HG03432 (cell line): ENCODE data around the gene TAF6.

Experiments used
- ATAC-seq: cut with Tn5 transposase; IDR thresholded peaks from one replicate; pipeline ENCODE4 v1.9.1; 2021; ENCODE audit warnings: mild to moderate bottlenecking, moderate library complexity; ENCODE audit not compliant: unreplicated experiment

Gene TAF6

DNA sequence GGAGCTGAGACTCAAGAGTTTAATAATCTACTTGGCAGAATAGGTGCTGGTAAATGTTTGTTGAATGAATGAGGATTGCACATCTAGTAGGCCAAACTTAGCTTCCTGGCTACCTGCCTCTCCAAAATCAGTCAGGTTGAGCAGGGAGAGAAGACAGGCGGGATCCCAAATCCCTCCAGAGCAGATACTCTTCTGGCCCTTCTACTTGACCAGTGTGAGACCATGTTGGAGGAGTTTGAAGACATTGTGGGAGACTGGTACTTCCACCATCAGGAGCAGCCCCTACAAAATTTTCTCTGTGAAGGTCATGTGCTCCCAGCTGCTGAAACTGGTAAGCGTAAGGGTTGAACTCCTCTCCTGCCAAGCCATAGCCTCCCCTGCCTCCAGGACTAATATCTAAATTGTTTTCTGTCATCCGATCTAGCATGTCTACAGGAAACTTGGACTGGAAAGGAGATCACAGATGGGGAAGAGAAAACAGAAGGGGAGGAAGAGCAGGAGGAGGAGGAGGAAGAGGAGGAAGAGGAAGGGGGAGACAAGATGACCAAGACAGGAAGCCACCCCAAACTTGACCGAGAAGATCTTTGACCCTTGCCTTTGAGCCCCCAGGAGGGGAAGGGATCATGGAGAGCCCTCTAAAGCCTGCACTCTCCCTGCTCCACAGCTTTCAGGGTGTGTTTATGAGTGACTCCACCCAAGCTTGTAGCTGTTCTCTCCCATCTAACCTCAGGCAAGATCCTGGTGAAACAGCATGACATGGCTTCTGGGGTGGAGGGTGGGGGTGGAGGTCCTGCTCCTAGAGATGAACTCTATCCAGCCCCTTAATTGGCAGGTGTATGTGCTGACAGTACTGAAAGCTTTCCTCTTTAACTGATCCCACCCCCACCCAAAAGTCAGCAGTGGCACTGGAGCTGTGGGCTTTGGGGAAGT is 5.4 kb upstream of the TAF6 start:
- ATAC-seq = no peak

DNA sequence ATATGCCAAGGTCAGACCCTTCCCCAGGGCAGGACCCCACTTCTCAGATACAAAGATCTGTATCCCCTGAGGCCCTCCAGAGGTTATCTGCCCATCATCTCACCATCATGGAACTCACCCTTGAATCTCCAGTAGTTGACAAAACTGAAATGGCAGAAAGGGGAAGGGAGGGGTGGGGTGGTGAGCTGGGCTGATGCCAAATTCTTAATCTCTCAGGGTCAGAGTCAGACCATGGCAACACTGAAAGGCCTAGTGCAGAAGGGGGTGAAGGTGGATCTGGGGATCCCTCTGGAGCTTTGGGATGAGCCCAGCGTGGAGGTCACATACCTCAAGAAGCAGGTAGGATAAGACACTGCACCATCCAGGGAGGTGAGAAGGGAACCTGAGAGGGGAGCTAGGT is 3.4 kb upstream of the TAF6 start:
- ATAC-seq = no peak

DNA sequence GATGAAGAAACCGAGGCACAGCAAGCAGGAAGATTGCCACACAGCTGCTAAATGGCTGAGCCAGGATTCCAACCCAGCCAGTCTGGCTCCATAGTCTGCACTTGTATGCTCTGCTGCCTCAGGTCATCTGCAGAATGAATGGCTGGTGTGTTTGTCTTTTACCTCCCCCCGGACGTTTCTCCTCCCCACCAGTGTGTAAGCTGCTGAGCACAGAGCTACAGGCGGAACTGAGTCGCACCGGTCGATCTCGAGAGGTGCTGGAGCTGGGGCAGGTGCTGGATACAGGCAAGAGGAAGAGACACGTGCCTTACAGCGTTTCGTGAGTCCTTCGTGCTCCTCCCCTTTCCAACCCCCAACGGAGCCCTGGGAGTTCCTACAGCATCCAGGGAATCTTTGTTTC is 2.9 kb upstream of the TAF6 start:
- ATAC-seq = no peak

- no peak for ATAC-seq
Measured at GRCh38 chr7:100120733-100121036, 1.5 kb upstream of the TAF6 start.

DNA sequence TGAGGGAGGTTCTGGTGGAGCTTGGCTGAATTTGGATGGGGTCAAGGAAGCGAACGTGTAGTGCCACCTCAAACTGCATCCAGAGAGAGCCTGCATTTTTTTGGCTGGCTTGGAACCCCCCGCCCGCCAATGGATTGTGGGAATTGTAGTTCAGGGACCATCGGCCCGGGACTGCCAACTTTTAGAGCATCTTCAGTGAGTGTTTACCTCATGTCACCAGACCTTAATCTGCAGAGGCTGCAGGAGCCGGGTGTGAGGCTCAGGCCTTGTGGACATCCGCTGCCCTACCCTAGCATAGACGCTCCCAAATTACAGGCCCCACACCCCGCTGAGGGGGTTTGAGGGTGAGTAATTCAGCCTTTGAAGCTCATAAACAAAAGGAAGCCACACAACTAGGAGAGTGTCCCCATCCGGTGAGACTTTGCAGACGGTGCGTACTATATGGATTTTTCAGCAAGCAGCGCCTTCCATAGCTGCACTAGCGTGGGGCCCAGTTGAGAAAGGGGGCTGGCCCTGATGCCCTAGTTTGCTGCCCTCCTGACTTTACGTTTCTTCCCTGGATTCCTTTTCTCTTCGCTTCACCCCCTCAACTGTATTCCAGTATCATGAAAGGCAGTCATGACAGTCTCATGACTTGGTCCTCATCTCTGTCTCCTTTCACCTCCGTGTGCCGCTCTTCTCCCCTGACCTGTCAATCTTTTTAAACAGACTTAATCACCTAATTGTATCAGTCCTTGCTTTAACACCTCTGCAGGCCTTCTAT is 993 bp upstream of the TAF6 start:
- ATAC-seq = peak; percentile 32

GRCh38 chr7:100118388-100119071 is 628 bp downstream of the TAF6 start:
- ATAC-seq = no peak

DNA sequence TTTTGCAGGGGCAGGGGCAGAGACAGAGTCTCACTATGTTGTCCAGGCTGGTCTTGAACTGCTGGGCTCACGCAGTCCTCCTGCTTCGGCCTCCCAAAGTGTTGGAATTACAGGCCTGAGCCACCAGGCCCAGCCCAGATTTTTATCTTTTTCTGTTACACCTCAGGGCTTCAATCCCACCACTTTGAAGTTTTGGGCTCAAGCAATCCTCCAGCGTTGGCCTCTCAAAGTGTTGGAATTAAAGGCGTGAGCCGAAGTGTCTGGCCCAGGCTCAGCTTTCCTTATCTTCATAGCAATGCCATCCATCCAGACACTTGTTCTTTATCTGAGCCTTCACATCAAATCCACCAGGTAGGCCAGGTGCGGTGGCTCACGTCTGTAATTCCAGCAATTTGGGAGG is 4.1 kb downstream of the TAF6 start:
- no peak for ATAC-seq

GRCh38 chr7:100111914-100112313 is 7.2 kb downstream of the TAF6 start:
- ATAC-seq = no peak

- ATAC-seq = no peak
Measured at GRCh38 chr7:100111156-100111555, 8.0 kb downstream of the TAF6 start.

DNA sequence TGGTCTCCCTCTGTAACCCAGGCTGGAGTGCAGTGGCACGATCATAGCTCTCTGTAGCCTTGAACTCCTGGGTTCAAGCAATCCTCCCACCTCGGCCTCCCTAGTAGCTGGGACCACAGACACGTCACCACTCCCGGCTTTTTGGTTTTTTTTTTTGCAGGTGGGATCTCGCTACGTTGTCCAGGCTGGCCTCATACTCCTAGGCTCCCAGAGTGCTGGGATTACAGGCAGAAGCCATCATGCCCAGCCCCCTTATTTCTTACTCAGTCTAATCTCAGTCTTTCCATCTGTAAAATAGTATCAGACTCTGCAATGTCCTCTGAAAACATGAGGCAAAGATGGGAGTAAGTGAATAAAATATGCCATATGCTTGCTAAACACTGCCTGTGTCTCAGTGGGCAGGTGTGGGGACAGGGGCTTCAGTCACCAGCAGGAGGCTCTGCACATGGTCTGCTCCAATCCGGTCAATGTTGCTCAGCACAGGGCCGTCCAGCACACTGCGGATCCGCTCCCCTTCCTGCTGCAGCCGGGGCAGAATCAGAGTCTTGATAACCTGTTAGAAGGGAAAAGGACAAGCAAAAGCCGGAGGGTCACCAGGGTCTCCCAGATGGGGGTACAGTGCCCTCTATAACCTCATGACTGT is 9.5 kb downstream of the TAF6 start:
- no peak for ATAC-seq

GRCh38 chr7:100107890-100108289 is 11.3 kb downstream of the TAF6 start:
- ATAC-seq = no peak

- no peak for ATAC-seq
Measured at GRCh38 chr7:100107125-100107737, 11.9 kb downstream of the TAF6 start.

GRCh38 chr7:100106633-100107032 is 12.5 kb downstream of the TAF6 start:
- no peak for ATAC-seq

GRCh38 chr7:100105534-100105933 is 13.6 kb downstream of the TAF6 start:
- ATAC-seq = no peak

DNA sequence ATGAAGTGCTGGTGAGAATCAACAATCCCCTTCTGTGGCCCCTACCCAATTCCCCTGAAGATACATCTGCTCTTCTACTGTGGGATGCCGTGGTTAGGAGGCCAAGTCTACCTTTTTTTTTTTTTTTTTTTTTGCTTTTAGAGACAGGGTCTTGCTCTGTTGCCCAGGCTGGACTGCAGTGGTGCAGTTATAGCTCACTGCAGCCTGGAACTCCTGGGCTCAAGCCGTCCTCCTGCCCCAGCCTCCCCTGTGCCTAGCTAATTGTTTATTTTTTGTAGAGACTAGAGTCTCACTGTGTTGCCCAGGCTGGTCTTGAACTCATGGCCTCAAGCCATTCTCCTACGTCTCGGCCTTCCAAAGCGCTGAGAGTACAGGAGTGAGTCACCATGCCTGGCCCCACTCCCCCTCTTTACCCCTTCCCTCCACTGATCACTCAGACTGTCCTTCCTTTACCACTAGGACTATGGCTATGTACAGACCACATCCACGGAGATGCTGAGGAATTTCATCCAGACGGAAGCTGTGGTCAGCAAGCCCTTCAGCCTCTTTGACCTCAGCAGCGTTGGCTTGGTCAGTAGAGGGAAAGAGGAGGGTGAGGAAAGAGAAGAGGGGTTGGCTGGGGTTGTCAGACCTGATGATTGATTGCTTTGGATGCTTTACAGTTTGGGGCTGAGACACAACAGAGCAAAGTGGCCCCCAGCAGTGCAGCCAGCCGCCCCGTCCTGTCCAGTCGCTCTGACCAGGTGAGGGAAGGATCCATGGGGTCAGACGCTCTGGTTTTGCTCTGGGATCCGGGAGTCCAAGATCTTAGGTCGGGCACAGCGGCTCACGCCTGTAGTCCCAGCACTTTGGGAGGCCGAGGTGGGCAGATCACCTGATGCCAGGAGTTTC is 16.0 kb downstream of the TAF6 start:
- no peak for ATAC-seq

DNA sequence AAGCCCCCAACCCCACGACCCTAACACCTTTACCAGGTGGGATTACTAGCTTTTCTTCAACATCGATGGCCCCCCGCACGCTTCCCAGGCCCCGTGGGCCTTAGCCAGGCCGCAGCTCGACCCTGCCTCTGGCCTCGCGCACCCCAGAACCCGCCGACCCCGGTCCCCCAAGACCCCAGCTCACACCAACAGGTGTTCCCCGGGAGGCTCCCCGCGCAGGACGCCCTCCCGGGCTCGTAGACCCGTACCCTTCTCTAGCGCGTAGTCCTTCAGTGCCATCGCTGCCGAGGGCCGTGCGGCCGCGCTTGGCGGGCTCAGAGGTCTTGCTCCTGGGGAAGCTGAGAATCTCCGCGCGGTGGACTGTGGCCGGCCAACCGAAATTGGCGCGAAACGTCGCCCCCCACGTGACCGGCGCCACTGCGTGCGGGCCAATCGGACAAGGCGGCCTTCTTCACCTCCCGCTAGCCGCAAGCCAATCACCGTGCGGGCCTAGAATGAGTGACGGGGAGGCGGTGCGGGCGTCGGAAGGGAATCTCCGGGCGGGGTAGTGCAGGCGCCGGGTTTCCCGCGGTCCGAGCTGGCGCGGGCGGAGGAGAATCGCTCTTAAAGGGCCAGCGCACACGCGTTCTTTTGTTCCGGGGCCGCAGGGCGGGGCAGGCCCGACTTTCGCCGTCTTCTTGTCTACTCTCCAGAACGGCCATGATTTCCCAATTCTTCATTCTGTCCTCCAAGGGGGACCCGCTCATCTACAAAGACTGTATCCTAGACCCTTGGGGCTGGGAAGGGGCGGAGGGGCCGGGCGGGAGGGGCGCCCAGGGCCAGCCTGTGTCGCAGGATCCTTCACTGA is 17.9 kb downstream of the TAF6 start, which contains the start of the genes AP4M1 and MCM7:
Gene AP4M1 (plus strand): TSS at position 628 of the 847 bp plus-strand sequence. CDS start 72 bp downstream, at position 700.
Gene MCM7 (minus strand): TSS at position 382 of the 847 bp plus-strand sequence. CDS start 103 bp downstream, at position 279.
- ATAC-seq = peak; percentile 83

GRCh38 chr7:100100420-100101015 is 18.6 kb downstream of the TAF6 start:
- ATAC-seq = peak; percentile 74

GRCh38 chr7:100099452-100099851 is 19.7 kb downstream of the TAF6 start:
- ATAC-seq = no peak
